ENCODE measurements around the gene INTS3.

DNA sequence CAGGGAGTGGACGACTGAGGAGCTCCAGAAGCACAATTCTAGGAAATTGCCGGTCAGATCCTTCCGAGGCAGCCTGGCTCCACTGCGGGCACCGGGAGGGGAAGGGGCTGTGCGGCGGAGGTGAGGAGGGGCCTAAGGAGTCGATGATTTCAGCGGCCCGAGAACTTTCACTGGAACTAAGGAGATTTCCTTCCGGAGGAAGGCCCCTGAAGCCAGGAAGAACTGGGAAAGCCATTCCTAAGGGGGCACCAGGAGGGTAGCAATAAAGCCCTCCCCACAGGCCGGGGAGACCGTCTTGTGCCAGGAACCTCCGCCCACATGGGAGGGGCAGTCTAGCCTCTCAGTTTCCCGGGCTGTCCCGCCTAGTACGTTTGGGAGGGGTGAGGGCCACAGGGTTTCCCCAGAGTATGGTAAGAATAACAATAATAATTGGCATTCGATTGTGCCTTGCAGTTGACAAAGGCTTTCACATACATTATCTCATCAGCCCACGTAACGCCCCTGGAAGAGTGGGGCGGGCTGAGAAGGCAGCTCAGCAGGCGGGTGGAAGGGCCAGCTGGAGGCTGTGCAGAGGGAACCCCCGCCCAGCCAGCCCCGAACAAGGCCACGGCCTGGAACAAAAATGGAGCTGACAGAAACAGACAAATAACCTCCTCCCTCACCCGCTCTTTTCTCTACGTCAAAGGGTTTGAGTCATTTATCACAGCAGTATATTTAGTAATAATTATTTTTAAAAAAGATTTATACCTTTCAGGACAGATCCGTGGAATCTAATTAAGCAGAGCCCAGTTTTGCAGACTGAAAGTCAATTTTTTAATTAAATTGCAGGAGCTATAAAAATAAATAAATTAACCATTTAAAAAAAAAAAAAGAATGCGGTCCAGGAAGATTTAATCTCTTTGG lies 29.6 kb upstream of the INTS3 start:
- no peak for TF ChIP-seq CTCF (IDR thresholded peaks at IDR 0.05; ENCODE audit: extremely low read depth in 1 of 2, insufficient read depth in 1 of 2, low read depth in 1 of 2, low read length in 2 of 2)
- no peak for TF ChIP-seq FOS (IDR thresholded peaks at IDR 0.05; ENCODE audit: borderline replicate concordance, insufficient read depth, low read length)
- TF ChIP-seq JUN (IDR thresholded peaks at IDR 0.05; ENCODE audit: borderline replicate concordance, insufficient read depth, insufficient read length, low read depth): no peak
- peak; percentile 51 for TF ChIP-seq POLR2AphosphoS5 (IDR thresholded peaks at IDR 0.05; ENCODE audit: insufficient read depth, low read depth, low read length)
- no peak for TF ChIP-seq MAX (IDR thresholded peaks at IDR 0.05; ENCODE audit: insufficient read depth, insufficient read length)
- TF ChIP-seq POLR2A (IDR thresholded peaks at IDR 0.05; ENCODE audit: low read depth, low read length): no peak
- no peak for TF ChIP-seq EZH2 (IDR thresholded peaks at IDR 0.05; ENCODE audit: borderline replicate concordance, low read depth, low read length, severe bottlenecking)
- no peak for TF ChIP-seq GATA2 (IDR thresholded peaks at IDR 0.05; ENCODE audit: insufficient read depth, insufficient read length, low read depth, low read length)
